GM21367 (cell line): ENCODE data around the gene ABL2.
A peak's percentile ranks its signal among the peaks of the same experiment; 100 is the strongest.

Experiments
- ATAC-seq: cut with Tn5 transposase; IDR thresholded peaks from one replicate; pipeline ENCODE4 v1.9.1; 2021; ENCODE audit not compliant: unreplicated experiment

ABL2 gene

DNA sequence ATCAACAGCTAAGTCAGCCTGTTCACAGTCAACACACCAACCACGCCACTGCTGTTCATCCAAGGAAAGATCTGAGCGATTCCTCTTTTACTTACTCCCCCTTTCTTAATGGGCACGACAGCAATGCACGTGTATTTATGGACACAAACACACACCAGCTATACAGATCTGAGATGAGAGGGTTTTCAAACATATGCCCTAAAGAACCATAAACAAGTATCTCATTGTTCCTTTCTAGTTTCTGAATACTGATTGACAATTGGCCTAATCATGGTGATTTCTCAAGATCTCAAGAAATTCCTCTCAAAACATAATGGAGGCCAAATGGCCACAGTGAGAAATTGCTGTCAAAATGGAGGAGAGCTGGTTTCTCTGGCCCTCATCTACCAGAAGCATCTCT lies 129.6 kb downstream of the ABL2 start:
- ATAC-seq, result no peak

GRCh38 chr1:179095924-179096323 lies 133.6 kb downstream of the ABL2 start:
- ATAC-seq, result no peak

DNA sequence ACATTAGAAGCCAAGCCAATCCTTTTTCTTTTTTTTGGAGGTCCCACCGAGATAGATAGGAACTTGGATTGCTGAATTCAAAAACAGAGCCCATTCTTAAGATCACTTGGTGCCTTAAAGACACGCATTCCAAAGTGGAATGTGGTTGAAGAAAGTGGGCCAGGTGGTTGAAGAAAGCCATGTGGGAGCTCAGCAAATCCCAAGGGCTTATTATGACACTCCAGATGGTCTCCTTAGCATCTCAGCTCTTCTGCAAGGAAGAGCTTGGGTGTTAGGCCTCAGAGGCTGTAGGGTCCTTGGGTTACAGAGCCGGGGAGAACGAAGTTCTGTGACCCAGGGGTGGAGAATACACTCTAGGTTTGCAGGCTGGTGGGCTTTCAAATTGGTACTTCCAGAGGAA lies 134.1 kb downstream of the ABL2 start:
- ATAC-seq, result no peak

- no peak for ATAC-seq
These were observed 134.7 kb downstream of the ABL2 start for GRCh38 chr1:179094818-179095217.

- ATAC-seq, result no peak
These were observed 136.5 kb downstream of the ABL2 start for GRCh38 chr1:179092896-179093461.

DNA sequence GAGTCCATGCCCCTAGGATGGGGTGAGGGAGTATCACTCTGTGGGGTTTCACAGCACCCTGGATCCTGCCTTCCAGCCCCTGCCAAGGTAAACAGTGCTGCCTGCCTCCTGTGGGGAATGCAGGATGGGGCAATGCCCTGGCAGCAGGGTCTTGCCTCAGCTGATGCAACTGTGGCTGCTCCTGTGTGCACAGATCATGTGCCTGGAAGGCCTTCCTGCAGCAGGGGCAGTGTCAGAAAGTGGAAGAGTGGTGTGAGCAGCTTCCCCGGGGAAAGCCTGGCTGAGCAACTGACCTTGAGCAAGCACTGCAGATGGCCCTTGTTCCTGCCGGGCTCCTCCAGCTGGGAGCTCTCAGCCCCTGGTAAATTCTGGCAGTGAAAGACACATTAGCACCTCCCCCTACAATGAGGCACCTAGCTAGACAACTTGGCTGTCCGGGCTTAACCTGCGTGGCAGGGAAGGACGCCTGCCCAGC lies 137.7 kb downstream of the ABL2 start:
- no peak for ATAC-seq

DNA sequence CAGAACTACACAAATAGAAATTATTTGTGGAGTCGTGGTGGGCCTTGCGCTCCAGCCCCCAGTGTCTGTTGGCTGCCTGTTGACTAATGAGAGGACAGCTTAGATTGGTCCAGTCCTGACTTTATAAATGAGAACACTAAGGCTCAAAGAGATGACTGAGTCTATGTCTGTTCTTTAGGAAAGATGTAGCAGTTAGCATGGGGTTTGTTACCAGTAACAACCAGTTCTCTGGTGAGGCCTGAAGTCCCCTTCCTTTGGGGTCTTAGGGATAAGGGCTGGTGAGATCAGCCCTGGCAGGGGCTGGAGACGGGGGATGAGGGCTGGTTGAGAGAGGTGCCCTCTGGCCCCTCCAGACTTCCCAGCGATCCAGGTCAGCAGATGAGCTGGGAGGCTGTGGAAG lies 138.6 kb downstream of the ABL2 start:
- ATAC-seq, result no peak

DNA sequence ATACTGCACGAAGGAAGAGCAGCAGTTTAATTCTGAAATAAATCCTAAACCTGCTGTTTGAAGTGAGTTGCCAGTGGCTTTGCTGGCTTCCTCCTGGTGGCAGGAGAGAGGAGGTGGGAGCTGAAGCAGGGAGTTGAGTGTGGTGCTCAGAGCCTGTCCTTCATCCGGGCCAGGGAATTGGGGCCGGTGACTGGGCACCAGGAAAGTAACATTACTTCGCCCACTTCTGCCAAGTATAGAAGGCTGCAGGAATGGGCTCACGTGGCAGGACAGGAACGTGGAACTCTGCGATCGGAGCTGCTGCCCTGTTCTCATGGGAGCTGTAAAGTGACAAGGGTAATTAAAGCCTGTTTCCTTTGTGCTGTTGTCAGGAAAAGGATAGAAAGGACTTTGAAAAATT lies 139.0 kb downstream of the ABL2 start:
- no peak for ATAC-seq

DNA sequence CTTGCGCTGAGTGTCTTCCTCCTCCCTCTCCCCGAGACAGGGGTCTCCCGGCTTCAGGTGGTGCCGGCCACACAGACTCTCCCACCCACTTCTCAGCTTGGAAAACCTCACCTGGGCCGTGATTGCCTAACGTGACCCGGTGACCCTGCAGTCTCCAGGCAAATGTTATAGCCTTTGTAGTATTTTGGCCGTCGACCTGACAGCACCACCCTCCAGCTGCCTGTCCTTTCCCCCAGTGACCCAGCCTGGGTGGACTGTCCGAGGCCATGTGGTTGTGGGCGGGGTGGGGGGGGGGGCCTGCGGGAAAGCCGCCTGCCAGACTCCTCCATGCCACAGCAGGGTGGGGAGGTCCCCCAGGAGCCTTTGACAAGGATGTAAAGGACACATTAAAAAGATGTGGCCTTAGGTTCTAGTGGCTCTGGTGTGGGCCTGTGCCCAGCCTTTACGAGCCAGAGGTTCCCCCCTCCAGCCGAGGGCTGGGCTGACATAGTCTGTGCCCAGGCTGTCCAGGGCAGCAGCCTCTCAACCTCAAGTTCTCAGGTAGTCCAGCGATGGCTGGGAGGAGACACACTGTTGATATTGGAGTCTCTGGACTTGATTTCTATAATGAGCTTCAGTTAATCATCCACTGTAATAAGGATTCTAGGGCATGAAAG lies 139.5 kb downstream of the ABL2 start:
- no peak for ATAC-seq

GRCh38 chr1:179087665-179088064 lies 141.8 kb downstream of the ABL2 start:
- ATAC-seq, result no peak

DNA sequence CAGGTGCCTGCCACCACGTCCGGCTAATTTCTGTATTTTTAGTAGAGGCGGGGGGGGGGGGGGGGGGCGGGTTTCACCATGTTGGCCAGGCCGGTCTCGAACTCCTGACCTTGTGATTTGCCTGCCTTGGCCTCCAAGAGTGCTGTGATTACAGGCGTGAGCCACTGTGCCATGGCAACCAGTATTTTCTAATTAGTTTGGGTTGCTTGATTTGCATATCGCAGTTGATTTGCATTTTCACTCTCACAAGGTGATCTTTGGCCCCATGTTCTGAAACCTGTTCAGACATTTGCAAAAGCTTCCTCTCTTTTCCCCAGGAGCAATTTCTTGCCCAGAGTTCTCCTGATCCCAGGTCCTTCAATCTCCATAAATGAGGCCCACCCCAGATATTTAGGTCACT lies 145.9 kb downstream of the ABL2 start:
- ATAC-seq, result no peak

DNA sequence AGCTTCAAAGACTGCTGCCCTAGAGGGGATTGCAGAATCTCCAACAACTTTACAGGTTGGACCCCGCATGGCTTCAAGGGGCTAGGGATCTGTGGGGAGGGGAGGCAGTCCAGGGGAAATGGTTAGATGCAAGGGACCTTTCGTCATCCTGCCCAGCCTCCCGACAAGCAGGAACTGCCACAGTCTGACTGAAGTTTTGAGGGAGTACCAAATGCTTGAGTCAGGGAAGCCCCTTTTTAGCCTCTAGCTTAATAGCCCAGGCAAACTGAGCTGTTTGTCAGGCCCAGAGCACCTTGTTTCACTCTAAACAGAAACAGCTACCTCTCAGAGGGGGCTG lies 146.5 kb downstream of the ABL2 start:
- ATAC-seq, result no peak

GRCh38 chr1:179082333-179082998 lies 147.0 kb downstream of the ABL2 start:
- peak; percentile 6 for ATAC-seq

GRCh38 chr1:179081687-179082332 lies 147.7 kb downstream of the ABL2 start, which contains the start of gene TOR3A:
TSS of gene TOR3A (plus strand) at chr1:179082070. CDS start at chr1:179082129, 59 bp downstream.
- ATAC-seq, result peak; percentile 88

GRCh38 chr1:179080866-179081686 lies 148.4 kb downstream of the ABL2 start:
- no peak for ATAC-seq

DNA sequence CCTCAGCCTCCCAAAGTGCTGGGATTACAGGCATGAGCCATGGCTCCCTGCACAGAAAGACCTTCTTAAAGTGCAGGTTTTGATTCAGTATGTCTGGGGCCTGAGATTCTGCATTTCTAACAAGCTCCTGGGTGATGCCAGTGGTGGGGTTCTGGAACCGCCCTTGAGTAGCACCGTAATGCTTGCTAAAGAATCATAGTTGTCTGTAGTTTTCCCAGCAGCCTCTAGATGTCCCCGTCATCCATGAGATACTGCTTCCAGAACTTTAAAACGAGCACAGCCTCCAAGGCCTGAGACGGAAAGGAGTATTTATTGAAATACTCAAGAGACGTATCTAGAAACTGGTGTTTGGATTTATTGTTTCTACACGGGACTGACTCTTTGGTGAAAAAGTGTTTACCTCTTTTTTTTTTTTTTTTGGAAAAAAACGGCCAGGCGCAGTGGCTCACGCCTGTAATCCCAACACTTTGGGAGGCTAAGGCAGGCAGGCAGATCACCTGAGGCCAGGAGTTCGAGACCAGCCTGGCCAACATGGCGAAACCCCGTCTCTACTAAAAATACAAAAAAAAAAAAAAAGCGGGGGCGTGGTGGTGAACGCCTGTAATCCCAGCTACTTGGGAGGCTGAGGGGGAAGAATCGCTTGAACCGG lies 150.2 kb downstream of the ABL2 start:
- no peak for ATAC-seq

- no peak for ATAC-seq
These were observed 152.1 kb downstream of the ABL2 start for GRCh38 chr1:179077396-179077795.

DNA sequence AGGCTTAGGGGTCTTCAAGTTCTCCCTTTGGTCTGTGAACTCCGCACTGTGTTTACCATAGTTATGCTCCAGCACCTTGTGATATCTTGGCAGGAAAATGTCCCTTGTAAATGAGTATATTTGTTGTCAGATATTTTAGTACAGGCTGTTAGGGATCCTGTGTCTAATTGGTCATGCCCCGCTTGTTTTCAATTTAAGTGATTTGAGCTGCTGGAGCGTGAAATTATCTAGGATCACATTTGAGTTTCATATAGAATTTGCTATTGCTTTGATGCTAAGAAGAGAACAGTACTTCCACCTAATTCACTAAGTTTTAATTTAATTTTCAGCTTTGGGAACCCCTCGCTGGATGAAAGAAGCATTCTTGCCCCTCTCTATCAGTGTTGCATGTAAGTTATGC lies 163.0 kb downstream of the ABL2 start:
- no peak for ATAC-seq

DNA sequence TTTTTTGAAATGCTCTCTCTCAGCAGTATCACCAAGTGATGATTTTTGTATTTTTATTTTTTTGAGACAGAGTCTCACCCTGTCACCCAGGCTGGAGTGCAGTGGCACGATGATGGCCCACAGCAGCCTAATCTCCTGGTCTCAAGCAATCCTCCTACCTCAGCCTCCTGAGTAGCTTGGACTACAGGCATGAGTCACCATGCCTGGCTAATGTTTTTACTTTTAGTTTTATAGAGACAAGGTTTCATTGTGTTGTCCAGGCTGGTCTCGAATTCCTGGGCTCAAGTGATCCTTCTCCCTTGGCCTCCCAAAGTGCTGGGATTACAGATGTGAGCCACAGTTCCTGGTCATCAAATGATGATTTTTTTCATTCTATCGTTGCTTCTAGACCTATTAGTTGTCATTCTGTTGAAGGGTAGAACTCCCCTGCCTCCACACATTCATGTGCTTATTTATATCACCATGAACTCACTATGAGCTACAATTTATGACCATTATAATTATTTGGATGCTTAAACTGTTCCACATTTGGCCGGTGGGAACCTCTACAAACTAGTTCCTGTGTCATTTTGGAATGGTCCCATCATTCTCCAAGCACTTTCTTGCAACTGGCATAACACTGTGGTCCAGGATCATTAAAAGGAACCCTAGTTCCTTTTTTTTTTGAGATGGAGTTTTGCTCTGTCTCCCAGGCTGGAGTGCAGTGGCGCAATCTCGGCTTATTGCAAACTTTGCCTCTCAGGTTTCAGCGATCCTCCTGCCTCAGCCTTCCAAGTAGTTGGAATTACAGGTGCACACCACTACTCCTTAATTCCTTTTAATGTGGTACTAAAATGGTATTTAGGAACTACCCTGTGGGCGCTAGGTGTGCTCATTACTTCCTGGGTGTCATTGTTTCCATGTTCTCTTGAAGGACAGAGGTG lies 167.9 kb downstream of the ABL2 start:
- ATAC-seq, result no peak
